GM12878 (cell line): ENCODE results near the gene MRPL50. TPM values are rescaled to one million over a fixed set of nuclear protein-coding genes. Genes with fewer than 3 reads are reported as not detected.

ENCODE experiments used
- ATAC-seq: fragments of 200-7000 bp; cut with Tn5 transposase; 3 replicates; pipeline ENCODE4 v1.9.1; 2020; ENCODE audit warnings: mild to moderate bottlenecking, moderate library complexity
- BruUV-seq: library from RNA; stranded (reverse); fragments of 400-500 nt; replicated peaks from 2 replicates; lab custom pipeline; 2021; lab: Mats Ljungman, UMichigan
- CTCF ChIA-PET: fragments of 300-600 bp; sonication (Branson Sonifier 250); formaldehyde crosslinking; extraction: SDS; loops from one replicate; lab custom pipeline; 2021; ENCODE audit warnings: inconsistent platforms; lab: Yijun Ruan, JAX
- POLR2A ChIA-PET: fragments of 350-600 bp; formaldehyde crosslinking; extraction: SDS; loops from one replicate; lab custom pipeline; 2021; ENCODE audit warnings: inconsistent platforms; lab: Charles Lee
- RAD21 ChIA-PET: fragments of 300-600 bp; sonication (Branson Sonifier 250); formaldehyde crosslinking; loops from one replicate; lab custom pipeline; 2023; ENCODE audit warnings: antibody characterized with exemption; ENCODE audit not compliant: unreplicated experiment; lab: Charles Lee
- SMC1A ChIA-PET: fragments of 300-600 bp; sonication (Branson Sonifier 250); formaldehyde crosslinking; loops from one replicate; lab custom pipeline; 2023; ENCODE audit not compliant: unreplicated experiment, uncharacterized antibody; lab: Charles Lee
- DNase-seq: peaks from one replicate; pipeline ENCODE4 v3.0.0-alpha.2; 2011; ENCODE audit warnings: low read depth, low spot score
- FAIRE-seq: peaks from 3 replicates; lab custom pipeline; 2011; peaks lifted over from hg19 to GRCh38; lab: Jason Lieb, UNC
- H2AFZ ChIP-seq: 2 replicates; pipeline ENCODE4 v1.6.0; 2011; ENCODE audit warnings: low read depth, low read length, control low read depth; ENCODE audit not compliant: control insufficient read depth
- H3K27ac ChIP-seq: 2 replicates; pipeline ENCODE4 v1.5.1; 2011; ENCODE audit warnings: control low read depth; ENCODE audit not compliant: control insufficient read depth, insufficient read depth
- H3K27me3 ChIP-seq, 2 experiments: replicated peaks in 1 of 2; 2 replicates each; pipeline versions ENCODE4 v1.6.0 to v1.6.1; 2011; ENCODE audit warnings: low read length in 1 of 2; ENCODE audit not compliant: control insufficient read depth in 2 of 2, insufficient read depth in 2 of 2
- H3K36me3 ChIP-seq, 2 experiments: 2 replicates each; pipeline ENCODE4 v1.5.1; 2011; ENCODE audit warnings: low read length in 1 of 2; ENCODE audit not compliant: control insufficient read depth in 2 of 2, insufficient read depth in 2 of 2
- H3K4me1 ChIP-seq: 2 replicates; pipeline ENCODE4 v1.6.1; 2011; ENCODE audit warnings: mild to moderate bottlenecking, low read length, moderate library complexity, mixed read lengths; ENCODE audit not compliant: control insufficient read depth, insufficient read depth
- H3K4me2 ChIP-seq: 2 replicates; pipeline ENCODE4 v1.6.0; 2011; ENCODE audit warnings: control low read depth; ENCODE audit not compliant: control insufficient read depth, insufficient read depth
- H3K4me3 ChIP-seq: fragments of 200-600 bp; sonication (generic); 2 replicates; pipeline ENCODE4 v1.5.1; 2016
- H3K79me2 ChIP-seq: 2 replicates; pipeline ENCODE4 v1.6.0; 2011; ENCODE audit warnings: low read length; ENCODE audit not compliant: control insufficient read depth, insufficient read depth
- H3K9ac ChIP-seq: 2 replicates; pipeline ENCODE4 v1.8.0; 2011; ENCODE audit warnings: low read length, control low read depth, mixed read lengths; ENCODE audit not compliant: control insufficient read depth, insufficient read depth
- H3K9me3 ChIP-seq: replicated peaks from 3 replicates; pipeline ENCODE4 v1.5.1; 2011; ENCODE audit warnings: mild to moderate bottlenecking, low read length; ENCODE audit not compliant: control insufficient read depth, insufficient read depth
- H4K20me1 ChIP-seq: 2 replicates; pipeline ENCODE4 v1.6.0; 2011; ENCODE audit not compliant: control insufficient read depth, insufficient read depth
- CREB1 ChIP-seq: IDR thresholded peaks from 2 replicates; pipeline ENCODE4 v1.6.1; 2012; ENCODE audit warnings: low read depth, mild to moderate bottlenecking, inconsistent platforms
- MEF2B ChIP-seq: fragments of 450-650 bp; IDR thresholded peaks from 2 replicates; pipeline ENCODE4 v1.6.1; 2018; ENCODE audit warnings: mild to moderate bottlenecking, moderate library complexity; ENCODE audit not compliant: partially characterized antibody, poor library complexity, severe bottlenecking
- MYB ChIP-seq: fragments of 150-350 bp; IDR thresholded peaks from 2 replicates; pipeline ENCODE4 v1.6.1; 2014; ENCODE audit warnings: mild to moderate bottlenecking, low read depth, low read length, borderline replicate concordance
- MYC ChIP-seq: IDR thresholded peaks from 2 replicates; pipeline ENCODE4 v1.6.1; 2011; ENCODE audit warnings: mild to moderate bottlenecking, low read length, moderate library complexity, inconsistent platforms; ENCODE audit not compliant: insufficient read depth, insufficient replicate concordance, insufficient read length, severe bottlenecking
- RFX5 ChIP-seq: IDR thresholded peaks from 2 replicates; pipeline ENCODE4 v1.6.1; 2011; ENCODE audit warnings: low read depth, low read length, improper control_type of control experiment
- TCF7 ChIP-seq: IDR thresholded peaks from 2 replicates; pipeline ENCODE4 v1.6.1; 2014; ENCODE audit warnings: antibody characterized with exemption, borderline replicate concordance
- ZBED1 ChIP-seq: IDR thresholded peaks from 2 replicates; pipeline ENCODE4 v1.6.1; 2016; ENCODE audit warnings: borderline replicate concordance
- in situ Hi-C: fragments of 300-500 bp; cut with MboI; formaldehyde crosslinking; loops from 9 replicates; pipeline ENCODE4 v1.14.3; 2018; ENCODE audit warnings: mixed read lengths
- intact Hi-C: fragments of 100-400 bp; cut with micrococcal nuclease; formaldehyde crosslinking; loops from one replicate; pipeline ENCODE4 v1.14.2; 2022; ENCODE audit not compliant: unreplicated experiment
- polyA plus RNA-seq, 11 experiments: library from polyadenylated mRNA; depleted of rRNA in 4 of 11; unstranded in 6 of 11; stranded (reverse) in 5 of 11; fragments of >200 nt; fragmentation: Nextera tagmentation in 4 of 11; fragmentation: Illumina TruSeq in 1 of 11; extraction: Ambion mirVana in 4 of 11; extraction: Trizol in 1 of 11; gene quantifications; 1 replicate in 1 of 11; 2 replicates in 10 of 11; pipeline versions ENCODE4 v1.2.1 to v1.2.3, GENCODE V29; 2011 to 2016; ENCODE audit warnings: inconsistent platforms in 2 of 11, missing spikeins in 2 of 11, low read depth in 1 of 11
- total RNA-seq, 4 experiments: library from RNA; depleted of rRNA in 3 of 4; stranded (reverse); fragments of >200 nt in 3 of 4; fragmentation: Illumina TruSeq in 1 of 4; extraction: Trizol in 1 of 4; gene quantifications; 2 replicates each; pipeline versions ENCODE4 v1.2.1 to v1.2.3, GENCODE V29; 2013 to 2021
- TF ChIP-seq, protein P1 (sequence below): fragments of 450-650 bp; formaldehyde crosslinking; IDR thresholded peaks from 2 replicates; pipeline ENCODE4 v1.4.0; 2022; ENCODE audit warnings: mild to moderate bottlenecking, moderate library complexity
- TF ChIP-seq, protein P2 (sequence below): fragments of 450-650 bp; IDR thresholded peaks from 2 replicates; pipeline ENCODE4 v1.6.1; 2017; ENCODE audit warnings: mild to moderate bottlenecking, moderate library complexity
- TF ChIP-seq, protein P3 (sequence below): fragments of 450-650 bp; IDR thresholded peaks from 2 replicates; pipeline ENCODE4 v1.6.1; 2017; ENCODE audit warnings: mild to moderate bottlenecking
- TF ChIP-seq, protein P4 (sequence below): fragments of 450-650 bp; IDR thresholded peaks from 2 replicates; pipeline ENCODE4 v1.6.1; 2018; ENCODE audit warnings: borderline replicate concordance, mild to moderate bottlenecking; ENCODE audit not compliant: partially characterized antibody

The MRPL50 gene
- total and polyA plus RNA-seq, 10 of the 15 experiments (the other 5 are each of a cell fraction or from before 2014, with no cell fraction given): 12.8 to 79.4 (median 27.9) TPM

DNA sequence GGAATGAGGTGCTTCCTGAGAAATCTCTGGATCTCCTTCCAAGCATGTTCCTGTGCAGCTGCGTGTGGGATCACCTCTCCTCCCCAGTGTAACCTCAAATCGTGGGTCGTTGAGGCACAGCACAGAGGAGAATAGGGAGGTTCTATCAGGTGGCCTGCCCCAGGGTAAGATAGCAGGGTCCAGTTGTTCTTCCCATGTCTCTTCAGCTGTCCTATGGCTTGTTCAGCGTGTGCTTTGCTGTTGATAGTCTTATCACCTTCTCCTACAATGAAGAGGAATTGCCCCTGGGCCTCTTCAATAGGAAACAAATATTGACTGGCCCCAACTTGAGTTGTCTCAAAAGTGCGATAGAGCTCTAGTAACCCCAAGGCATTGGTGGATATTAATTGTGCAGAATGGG, 36.0 kb downstream of the MRPL50 start (continued):
- TF ChIP-seq, protein P1, sequence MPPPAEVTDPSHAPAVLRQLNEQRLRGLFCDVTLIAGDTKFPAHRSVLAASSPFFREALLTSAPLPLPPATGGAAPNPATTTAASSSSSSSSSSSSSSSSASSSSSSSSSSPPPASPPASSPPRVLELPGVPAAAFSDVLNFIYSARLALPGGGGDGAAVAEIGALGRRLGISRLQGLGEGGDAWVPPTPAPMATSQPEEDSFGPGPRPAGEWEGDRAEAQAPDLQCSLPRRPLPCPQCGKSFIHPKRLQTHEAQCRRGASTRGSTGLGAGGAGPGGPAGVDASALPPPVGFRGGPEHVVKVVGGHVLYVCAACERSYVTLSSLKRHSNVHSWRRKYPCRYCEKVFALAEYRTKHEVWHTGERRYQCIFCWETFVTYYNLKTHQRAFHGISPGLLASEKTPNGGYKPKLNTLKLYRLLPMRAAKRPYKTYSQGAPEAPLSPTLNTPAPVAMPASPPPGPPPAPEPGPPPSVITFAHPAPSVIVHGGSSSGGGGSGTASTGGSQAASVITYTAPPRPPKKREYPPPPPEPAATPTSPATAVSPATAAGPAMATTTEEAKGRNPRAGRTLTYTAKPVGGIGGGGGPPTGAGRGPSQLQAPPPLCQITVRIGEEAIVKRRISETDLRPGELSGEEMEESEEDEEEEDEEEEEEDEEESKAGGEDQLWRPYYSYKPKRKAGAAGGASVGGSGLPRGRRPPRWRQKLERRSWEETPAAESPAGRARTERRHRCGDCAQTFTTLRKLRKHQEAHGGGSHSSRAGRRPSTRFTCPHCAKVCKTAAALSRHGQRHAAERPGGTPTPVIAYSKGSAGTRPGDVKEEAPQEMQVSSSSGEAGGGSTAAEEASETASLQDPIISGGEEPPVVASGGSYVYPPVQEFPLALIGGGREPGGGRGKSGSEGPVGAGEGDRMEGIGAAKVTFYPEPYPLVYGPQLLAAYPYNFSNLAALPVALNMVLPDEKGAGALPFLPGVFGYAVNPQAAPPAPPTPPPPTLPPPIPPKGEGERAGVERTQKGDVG (CRISPR knock-in tag): no peak
- no peak for TF ChIP-seq TCF7
- TF ChIP-seq, protein P2, sequence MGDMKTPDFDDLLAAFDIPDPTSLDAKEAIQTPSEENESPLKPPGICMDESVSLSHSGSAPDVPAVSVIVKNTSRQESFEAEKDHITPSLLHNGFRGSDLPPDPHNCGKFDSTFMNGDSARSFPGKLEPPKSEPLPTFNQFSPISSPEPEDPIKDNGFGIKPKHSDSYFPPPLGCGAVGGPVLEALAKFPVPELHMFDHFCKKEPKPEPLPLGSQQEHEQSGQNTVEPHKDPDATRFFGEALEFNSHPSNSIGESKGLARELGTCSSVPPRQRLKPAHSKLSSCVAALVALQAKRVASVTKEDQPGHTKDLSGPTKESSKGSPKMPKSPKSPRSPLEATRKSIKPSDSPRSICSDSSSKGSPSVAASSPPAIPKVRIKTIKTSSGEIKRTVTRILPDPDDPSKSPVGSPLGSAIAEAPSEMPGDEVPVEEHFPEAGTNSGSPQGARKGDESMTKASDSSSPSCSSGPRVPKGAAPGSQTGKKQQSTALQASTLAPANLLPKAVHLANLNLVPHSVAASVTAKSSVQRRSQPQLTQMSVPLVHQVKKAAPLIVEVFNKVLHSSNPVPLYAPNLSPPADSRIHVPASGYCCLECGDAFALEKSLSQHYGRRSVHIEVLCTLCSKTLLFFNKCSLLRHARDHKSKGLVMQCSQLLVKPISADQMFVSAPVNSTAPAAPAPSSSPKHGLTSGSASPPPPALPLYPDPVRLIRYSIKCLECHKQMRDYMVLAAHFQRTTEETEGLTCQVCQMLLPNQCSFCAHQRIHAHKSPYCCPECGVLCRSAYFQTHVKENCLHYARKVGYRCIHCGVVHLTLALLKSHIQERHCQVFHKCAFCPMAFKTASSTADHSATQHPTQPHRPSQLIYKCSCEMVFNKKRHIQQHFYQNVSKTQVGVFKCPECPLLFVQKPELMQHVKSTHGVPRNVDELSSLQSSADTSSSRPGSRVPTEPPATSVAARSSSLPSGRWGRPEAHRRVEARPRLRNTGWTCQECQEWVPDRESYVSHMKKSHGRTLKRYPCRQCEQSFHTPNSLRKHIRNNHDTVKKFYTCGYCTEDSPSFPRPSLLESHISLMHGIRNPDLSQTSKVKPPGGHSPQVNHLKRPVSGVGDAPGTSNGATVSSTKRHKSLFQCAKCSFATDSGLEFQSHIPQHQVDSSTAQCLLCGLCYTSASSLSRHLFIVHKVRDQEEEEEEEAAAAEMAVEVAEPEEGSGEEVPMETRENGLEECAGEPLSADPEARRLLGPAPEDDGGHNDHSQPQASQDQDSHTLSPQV: no peak
- TF ChIP-seq MYC: no peak
- TF ChIP-seq ZBED1: no peak

DNA sequence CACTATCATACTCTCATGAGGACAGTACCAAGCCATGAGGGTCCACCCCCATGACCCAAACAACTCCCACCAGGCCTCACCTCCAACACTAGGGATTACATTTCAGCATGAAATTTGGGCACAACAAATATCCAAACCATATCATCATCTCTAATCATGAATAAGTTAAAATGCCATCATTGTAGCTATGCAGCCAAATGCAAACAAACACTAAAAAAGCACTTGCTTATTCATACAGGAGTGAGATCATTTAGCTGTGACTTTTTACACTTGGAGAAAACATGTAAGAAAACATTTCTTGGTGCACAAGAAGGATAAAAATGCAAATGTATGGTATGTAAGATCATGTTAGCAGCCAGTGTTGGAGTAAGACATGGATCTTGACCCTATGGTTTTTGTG, 37.8 kb downstream of the MRPL50 start:
- no peaks in the 10 kb centered on the region; a peak in 1 of 4 replicates for H3K27me3 ChIP-seq
- H3K4me1 ChIP-seq: no peaks in the 10 kb centered on the region
- no peak overlapping the region for H2AFZ ChIP-seq
- intact Hi-C loops (no loop called here), in situ Hi-C loops (no loop called here)
- RAD21 ChIA-PET: no interaction called here
- H3K79me2 ChIP-seq: no peaks in the 10 kb centered on the region
- no TSS peak for BruUV-seq
- FAIRE-seq: no peak
- H3K27ac ChIP-seq: no peak overlapping the region
- no peak overlapping the region for H3K4me3 ChIP-seq
- no peaks in the 10 kb centered on the region for H3K9me3 ChIP-seq
- H4K20me1 ChIP-seq: no peaks in the 10 kb centered on the region
- CTCF ChIA-PET: no interaction called here
- POLR2A ChIA-PET: no interaction called here
- DNase-seq: no peak
- no peak overlapping the region for H3K9ac ChIP-seq
- no peak for ATAC-seq
- H3K4me2 ChIP-seq: no peak overlapping the region
- SMC1A ChIA-PET: interaction anchor here (0.8 kb wide), 1 partner anchor 20 kb away, joined by 3 read pairs; no protein-coding TSS in a partner anchor
- H3K36me3 ChIP-seq: no peaks in the 10 kb centered on the region
- no peak for TF ChIP-seq MEF2B
- no peak for TF ChIP-seq CREB1
- TF ChIP-seq, protein P3, sequence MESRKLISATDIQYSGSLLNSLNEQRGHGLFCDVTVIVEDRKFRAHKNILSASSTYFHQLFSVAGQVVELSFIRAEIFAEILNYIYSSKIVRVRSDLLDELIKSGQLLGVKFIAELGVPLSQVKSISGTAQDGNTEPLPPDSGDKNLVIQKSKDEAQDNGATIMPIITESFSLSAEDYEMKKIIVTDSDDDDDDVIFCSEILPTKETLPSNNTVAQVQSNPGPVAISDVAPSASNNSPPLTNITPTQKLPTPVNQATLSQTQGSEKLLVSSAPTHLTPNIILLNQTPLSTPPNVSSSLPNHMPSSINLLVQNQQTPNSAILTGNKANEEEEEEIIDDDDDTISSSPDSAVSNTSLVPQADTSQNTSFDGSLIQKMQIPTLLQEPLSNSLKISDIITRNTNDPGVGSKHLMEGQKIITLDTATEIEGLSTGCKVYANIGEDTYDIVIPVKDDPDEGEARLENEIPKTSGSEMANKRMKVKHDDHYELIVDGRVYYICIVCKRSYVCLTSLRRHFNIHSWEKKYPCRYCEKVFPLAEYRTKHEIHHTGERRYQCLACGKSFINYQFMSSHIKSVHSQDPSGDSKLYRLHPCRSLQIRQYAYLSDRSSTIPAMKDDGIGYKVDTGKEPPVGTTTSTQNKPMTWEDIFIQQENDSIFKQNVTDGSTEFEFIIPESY: no peak
- TF ChIP-seq, protein P4, sequence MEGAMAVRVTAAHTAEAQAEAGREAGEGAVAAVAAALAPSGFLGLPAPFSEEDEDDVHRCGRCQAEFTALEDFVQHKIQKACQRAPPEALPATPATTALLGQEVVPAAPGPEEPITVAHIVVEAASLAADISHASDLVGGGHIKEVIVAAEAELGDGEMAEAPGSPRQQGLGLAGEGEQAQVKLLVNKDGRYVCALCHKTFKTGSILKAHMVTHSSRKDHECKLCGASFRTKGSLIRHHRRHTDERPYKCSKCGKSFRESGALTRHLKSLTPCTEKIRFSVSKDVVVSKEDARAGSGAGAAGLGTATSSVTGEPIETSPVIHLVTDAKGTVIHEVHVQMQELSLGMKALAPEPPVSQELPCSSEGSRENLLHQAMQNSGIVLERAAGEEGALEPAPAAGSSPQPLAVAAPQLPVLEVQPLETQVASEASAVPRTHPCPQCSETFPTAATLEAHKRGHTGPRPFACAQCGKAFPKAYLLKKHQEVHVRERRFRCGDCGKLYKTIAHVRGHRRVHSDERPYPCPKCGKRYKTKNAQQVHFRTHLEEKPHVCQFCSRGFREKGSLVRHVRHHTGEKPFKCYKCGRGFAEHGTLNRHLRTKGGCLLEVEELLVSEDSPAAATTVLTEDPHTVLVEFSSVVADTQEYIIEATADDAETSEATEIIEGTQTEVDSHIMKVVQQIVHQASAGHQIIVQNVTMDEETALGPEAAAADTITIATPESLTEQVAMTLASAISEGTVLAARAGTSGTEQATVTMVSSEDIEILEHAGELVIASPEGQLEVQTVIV: no peak
- no peak for TF ChIP-seq MYB
- TF ChIP-seq RFX5: no peak
